Left colon (tissue), 2 donors: ENCODE measurements around the gene OR2A7. TPM values are rescaled to one million over a fixed set of nuclear protein-coding genes. Genes with fewer than 3 reads are reported as not detected.

Source experiments
- total RNA-seq, 2 donors: library from RNA; stranded (reverse); fragmentation: NEBNext Ultra II Directional; extraction: Animal tissue kit (Norgen Biotek cat#: 25700); gene quantifications; one replicate each; pipeline ENCODE4 v1.2.1, GENCODE V29; 2021
- donor health status: DM: no; HTN: no; CAD: no.
- donor health status: DM: yes; HTN: yes; CAD: no.

The OR2A7 gene
- total RNA-seq, 2 donors from 2014 or later, result 21.9 to 29.5 TPM

Other genes with a start within 250 kb of the OR2A7 start
- gene OR2A5, start 215.8 kb downstream of the OR2A7 start, total RNA-seq, result not detected
- gene OR2A25, start 195.0 kb downstream of the OR2A7 start, total RNA-seq, result not detected
- not detected for gene OR2A12, start 178.5 kb downstream of the OR2A7 start, total RNA-seq
- not detected for gene OR2A2, start 155.2 kb downstream of the OR2A7 start, total RNA-seq
- gene OR2A14, start 141.6 kb downstream of the OR2A7 start, total RNA-seq, result not detected
- 10 to 100 TPM in 1 of 2 donors, 1 to 10 TPM in 1; 5.1 to 15.2 TPM for gene CTAGE4, start 81.3 kb downstream of the OR2A7 start, total RNA-seq
- 10 to 100 TPM; 39.9 to 62.4 TPM for gene ARHGEF35, start 69.0 kb downstream of the OR2A7 start, total RNA-seq
- gene OR2A42, start 25.2 kb downstream of the OR2A7 start, total RNA-seq, result not detected
- 1 to 10 TPM; 4.0 to 5.9 TPM for gene CTAGE8, start 4.5 kb upstream of the OR2A7 start, total RNA-seq
- gene OR2A1, start 47.6 kb upstream of the OR2A7 start, total RNA-seq, result not detected
- 10 to 100 TPM; 73.8 to 80.5 TPM for gene ARHGEF5, start 90.6 kb upstream of the OR2A7 start, total RNA-seq
- gene NOBOX, start 138.9 kb upstream of the OR2A7 start, total RNA-seq, result not detected